Activated T-cell treated with anti-CD3 and anti-CD28 coated beads for 24 hours (primary cell): ENCODE measurements around the gene FBXO40.
"Not testable (repeated sequence)": the region's sequence is repeated elsewhere in the genome, so short reads cannot be mapped to it uniquely, and the experiment has no call there.

Experiments
- DNase-seq: peaks from one replicate; pipeline ENCODE4 v3.0.0-alpha.2; 2020; ENCODE audit warnings: low read depth

The FBXO40 gene

GRCh38 chr3:121592856-121593702 lies at the start of gene FBXO40:
TSS of gene FBXO40 (plus strand) at chr3:121593379. CDS start at chr3:121620576, 27,197 bp downstream.
- DNase-seq, result no peak

DNA sequence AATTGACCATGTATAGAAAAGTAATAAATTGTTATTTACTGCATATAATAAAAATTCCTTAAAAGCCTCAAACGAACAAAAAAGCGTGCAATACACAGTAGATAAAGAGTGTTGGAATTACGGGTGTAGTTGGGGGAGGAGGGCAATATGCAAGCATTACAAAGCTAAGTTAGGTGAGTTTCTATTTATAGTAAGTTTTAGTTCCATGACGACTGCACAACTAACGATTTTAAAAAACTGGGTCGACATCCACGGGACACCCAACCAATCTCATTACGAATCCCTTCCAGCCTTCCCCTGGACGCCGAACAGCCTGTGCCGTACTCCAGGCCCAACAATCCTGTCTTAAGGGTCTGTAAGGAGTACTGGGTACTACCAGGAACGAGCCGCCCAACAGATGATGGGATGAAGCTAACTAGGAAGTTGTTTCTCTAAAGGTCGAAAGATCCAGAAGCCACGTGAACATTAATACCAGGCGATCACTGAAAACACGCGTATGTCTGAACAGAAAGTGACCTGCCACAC lies 48.1 kb upstream of the FBXO40 start:
- DNase-seq, result no peak

DNA sequence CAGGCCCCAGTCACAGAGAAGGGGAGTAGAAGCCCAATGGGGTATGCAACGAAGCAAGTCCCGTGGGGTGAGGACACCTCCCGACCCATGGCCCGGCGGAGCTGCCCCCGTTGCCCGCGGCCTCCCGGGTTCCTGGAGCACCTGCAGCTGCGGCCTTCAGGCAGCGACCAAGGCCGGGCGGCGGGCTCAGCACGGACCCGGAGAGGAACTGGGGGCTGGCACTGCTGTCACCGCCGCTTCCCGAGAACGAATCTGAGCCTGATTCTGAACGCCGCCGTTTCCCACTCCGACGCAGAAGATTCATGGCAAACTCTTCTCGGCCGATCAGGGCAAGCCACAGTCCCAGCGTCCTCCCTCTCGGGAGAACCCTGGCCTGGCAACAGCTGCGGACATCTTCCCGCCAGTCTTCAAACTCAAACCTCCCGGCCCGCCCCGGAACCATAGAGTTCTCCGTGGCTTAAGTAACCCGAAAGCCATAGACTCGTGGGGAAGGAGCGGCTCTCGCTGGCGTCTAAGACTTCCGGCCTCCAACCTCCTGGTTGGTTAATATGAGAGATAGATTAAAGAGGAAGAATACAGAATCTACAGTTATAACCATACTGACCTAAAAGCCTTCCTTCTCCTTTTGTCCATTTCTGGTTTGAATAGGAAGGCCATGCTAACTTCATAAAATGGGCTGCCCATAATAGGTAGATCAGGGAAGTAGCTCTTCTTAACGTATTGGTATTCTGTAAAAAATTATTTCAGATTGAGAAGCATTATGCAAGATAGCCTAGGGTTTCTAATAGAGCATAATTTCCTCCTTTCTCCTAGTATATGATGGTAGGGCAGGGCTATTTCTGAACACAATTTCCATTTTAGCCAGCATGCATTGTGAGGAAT lies 47.4 kb upstream of the FBXO40 start, which contains the start of gene POLQ:
Gene POLQ (minus strand): TSS at position 415 of the 882 bp plus-strand sequence. CDS start 111 bp downstream, at position 304.
- peak; percentile 80 for DNase-seq

DNA sequence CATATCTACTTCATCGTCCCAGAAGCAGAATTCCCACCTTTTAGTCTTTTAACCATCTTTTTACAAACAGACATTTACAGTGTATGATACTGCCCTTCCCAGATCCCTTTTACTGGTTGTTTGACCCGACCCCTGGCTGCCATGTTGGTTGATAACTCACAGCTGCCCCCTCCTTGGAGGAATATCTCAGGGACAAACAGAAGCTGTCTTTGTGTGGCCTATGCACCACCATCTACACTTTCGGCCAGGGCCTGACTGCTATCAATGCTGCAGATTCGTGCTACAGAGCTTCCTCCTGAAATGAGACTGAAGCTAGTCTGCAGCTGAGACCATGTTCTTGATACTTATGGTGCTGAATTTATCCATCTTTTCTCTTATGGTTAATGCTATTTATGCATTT lies 40.8 kb upstream of the FBXO40 start:
- no peak for DNase-seq

GRCh38 chr3:121552797-121553196 lies 40.4 kb upstream of the FBXO40 start:
- no peak for DNase-seq

GRCh38 chr3:121557426-121557934 lies 35.7 kb upstream of the FBXO40 start:
- no peak for DNase-seq

DNA sequence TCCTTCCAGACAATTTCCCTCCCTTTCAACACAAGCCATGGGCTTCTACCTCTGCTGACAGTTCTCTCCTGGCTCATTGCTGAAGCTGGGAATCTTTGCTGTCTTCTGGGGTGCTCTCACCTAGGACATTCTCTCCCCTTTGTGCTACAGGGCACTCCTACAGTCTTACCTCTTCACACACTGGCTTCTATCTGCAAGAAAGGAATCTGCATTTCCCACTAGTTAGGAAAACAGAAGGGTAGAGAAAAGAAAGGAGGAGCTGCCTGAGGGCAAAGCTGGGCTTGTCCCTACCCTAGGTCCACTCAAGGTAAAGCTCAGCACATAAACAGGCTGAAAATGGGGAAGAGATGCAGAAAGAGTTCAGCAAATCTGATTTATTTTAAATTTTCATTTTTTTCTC lies 31.0 kb upstream of the FBXO40 start:
- no peak for DNase-seq

- DNase-seq, result no peak
Measured at GRCh38 chr3:121566773-121567172, 26.4 kb upstream of the FBXO40 start.

DNA sequence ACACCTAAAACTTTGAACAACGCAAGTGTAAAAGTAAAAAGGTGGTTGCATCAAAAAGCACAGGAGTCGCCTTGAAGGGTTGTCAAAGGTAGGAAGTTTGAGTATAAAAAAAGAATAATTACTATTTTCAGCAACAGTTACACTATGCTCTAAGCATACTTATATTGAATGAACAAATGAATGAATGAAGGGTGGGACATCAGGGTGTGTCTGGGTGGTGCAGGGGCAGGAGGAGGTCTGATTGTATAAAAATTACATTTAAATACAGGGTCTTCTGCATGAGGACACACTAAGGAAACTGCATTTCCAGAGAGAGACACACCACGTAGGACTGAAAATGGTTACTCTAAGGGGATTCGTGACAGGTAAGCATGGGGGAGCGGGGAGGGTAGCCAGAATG lies 25.5 kb upstream of the FBXO40 start, which contains the start of gene ARGFX:
Gene ARGFX (plus strand): TSS at position 301 of the 400 bp plus-strand sequence. CDS start 2,765 bp downstream, outside the sequence.
- DNase-seq, result no peak

GRCh38 chr3:121574449-121574848 lies 18.7 kb upstream of the FBXO40 start:
- no peak for DNase-seq

DNA sequence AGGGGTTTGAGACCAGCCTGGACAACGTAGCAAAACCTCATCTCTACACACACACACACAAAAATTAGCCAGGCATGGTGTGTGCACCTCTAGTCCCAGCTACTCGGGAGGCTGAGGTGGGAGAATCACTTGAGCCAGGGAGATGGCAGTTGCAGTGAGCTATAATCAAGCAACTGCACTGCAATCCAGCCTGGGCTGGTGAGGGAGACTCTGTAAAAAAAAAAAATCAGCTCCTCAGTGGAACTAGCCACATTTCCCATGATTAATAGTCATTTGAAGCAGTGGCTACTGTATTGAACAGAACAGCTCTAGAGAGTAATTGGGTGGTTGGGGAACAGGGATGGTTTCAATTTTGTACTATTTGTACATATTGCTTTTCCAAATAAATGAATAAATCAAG lies 11.5 kb upstream of the FBXO40 start:
- no peak for DNase-seq

- no peak for DNase-seq
Measured at GRCh38 chr3:121584418-121584817, 8.8 kb upstream of the FBXO40 start.

GRCh38 chr3:121593806-121594205 lies 627 bp downstream of the FBXO40 start:
- DNase-seq, result not testable (repeated sequence)

DNA sequence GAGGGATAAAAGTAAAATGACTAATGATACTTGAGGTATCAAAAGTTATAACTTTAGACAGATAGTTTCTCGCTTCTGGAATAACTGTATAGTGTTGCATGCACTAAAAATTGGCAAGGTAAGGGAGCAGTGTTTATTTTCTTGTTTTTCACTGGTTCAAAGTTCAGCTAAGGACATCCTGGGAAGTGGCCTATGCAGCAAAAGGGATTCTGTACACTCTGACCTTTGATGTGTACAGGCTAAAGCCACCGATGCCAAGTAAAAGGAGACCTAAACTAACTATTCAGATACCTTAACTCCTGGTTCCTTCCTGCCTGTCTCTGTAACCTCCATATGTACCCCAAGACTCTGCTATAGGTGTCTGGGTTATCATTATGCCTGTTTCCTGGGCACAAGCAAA lies 1.7 kb downstream of the FBXO40 start:
- DNase-seq, result no peak

GRCh38 chr3:121595765-121596406 lies 2.7 kb downstream of the FBXO40 start:
- no peak for DNase-seq

GRCh38 chr3:121598564-121598963 lies 5.4 kb downstream of the FBXO40 start:
- DNase-seq, result no peak

DNA sequence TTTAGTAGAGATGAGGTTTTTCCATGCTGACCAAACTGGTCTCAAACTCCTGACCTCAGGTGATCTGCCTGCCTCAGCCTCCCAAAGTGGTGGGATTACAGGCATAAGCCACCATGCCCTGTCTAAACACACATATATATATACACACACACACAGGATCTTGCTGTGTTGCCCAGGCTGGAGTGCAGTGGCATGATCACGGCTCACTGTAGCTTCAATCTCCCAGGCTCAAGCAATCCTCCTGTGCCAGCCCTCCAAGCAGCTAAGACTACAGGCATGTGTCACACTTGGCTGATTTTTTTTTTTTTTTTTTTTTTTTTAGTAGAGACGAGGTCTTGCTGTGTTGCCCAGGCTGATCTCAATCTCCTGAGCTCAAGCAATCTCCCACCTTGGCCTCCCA lies 6.7 kb downstream of the FBXO40 start:
- not testable (repeated sequence) for DNase-seq

DNA sequence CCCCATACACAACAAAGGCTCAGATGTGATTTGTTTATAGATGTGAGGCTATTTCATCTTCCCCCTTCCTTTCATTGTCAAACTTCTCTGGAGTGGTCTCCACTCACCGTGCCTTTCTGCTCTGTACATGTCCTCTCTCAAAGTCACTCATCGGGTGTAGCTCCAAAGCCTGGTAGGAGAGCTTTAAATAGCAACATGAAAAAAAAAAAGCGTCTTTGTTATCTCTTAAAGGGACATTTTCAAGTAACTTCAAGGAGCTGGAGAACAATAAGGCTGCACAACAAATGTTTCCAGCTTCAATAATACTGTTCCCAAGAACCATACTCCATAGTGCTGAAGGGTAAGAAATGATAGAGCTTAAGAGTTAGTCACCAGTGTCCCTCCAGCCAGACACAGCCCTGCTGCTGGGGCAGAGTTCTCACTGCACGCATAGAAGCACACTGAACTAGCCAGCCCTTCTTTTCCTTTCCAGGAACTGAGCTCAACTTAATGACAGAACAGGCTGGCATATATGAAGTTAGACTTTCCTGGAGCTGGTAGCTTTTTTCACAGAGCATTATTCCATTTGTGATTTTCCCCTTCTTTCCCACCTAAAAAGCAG lies 8.1 kb downstream of the FBXO40 start:
- DNase-seq, result no peak

DNA sequence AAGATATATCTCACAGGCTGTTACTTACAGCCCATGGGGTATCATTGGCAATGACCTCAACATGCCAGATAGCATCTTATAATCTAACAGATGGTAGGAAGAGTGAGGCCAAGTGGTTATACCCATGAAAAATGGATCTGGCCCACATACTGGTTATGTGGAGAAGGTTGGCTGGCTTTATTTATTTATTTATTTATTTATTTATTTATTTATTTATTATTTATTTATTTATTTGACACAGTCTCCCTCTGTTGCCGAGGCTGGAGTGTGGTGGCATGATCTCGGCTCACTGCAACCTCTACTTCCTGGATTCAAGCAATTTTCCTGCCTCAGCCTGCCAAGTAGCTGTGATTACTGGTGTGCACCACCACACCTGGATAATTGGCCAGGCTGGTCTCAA lies 11.6 kb downstream of the FBXO40 start:
- DNase-seq, result no peak

- no peak for DNase-seq
Measured at GRCh38 chr3:121606106-121606505, 12.9 kb downstream of the FBXO40 start.

GRCh38 chr3:121619691-121620090 lies 26.5 kb downstream of the FBXO40 start:
- DNase-seq, result no peak
